ENCODE data around the gene OMA1.

The OMA1 gene

DNA sequence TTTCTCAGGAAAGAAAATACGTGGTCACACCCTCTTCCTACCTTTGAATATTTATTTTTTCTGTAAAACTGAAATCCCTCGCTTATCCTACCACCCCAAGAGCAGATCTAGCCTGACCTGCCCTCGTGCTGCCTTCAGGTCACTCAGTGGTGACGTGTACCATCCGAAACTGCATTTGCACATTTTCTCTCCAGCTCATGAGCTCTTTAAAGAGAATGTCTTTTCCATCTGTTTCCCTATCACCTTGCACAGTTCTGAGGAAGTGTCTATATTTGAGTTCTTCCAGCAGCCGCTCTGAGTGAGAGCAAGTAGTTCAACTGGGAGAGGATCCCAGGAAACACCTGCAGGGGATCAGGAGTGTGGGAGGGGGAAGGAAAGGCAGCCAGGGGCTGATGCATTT is 91.7 kb downstream of the OMA1 start:
- TF ChIP-seq ZFX (IDR thresholded peaks at IDR 0.05): no peak
- TF ChIP-seq, protein P1, sequence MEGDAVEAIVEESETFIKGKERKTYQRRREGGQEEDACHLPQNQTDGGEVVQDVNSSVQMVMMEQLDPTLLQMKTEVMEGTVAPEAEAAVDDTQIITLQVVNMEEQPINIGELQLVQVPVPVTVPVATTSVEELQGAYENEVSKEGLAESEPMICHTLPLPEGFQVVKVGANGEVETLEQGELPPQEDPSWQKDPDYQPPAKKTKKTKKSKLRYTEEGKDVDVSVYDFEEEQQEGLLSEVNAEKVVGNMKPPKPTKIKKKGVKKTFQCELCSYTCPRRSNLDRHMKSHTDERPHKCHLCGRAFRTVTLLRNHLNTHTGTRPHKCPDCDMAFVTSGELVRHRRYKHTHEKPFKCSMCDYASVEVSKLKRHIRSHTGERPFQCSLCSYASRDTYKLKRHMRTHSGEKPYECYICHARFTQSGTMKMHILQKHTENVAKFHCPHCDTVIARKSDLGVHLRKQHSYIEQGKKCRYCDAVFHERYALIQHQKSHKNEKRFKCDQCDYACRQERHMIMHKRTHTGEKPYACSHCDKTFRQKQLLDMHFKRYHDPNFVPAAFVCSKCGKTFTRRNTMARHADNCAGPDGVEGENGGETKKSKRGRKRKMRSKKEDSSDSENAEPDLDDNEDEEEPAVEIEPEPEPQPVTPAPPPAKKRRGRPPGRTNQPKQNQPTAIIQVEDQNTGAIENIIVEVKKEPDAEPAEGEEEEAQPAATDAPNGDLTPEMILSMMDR (conservative IDR thresholded peaks at IDR 0.05): no peak
- no peak overlapping the region for H3K27ac ChIP-seq

DNA sequence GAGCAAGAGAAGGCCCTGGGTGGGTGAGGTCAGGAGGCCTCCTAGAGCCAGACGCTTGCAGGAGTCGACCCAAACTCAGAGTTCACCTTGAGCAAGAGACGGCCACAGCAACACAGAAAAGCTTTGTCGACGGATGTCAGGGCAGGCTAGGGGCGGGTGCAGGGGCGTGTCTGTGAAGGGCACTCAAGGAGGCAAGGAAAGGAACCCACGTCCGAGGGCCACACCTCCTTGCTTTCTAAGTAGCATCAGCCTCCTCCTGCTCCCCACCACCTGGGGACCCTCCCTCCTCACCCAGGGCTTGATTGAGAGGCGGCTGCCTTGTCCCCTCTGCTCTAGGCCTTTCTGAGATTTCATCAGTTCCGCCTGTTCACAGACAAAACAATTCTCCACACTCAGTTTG is 92.1 kb downstream of the OMA1 start:
- no peak overlapping the region for H3K27ac ChIP-seq
- TF ChIP-seq, protein P1 (conservative IDR thresholded peaks at IDR 0.05): no peak
- TF ChIP-seq ZFX (IDR thresholded peaks at IDR 0.05): no peak

DNA sequence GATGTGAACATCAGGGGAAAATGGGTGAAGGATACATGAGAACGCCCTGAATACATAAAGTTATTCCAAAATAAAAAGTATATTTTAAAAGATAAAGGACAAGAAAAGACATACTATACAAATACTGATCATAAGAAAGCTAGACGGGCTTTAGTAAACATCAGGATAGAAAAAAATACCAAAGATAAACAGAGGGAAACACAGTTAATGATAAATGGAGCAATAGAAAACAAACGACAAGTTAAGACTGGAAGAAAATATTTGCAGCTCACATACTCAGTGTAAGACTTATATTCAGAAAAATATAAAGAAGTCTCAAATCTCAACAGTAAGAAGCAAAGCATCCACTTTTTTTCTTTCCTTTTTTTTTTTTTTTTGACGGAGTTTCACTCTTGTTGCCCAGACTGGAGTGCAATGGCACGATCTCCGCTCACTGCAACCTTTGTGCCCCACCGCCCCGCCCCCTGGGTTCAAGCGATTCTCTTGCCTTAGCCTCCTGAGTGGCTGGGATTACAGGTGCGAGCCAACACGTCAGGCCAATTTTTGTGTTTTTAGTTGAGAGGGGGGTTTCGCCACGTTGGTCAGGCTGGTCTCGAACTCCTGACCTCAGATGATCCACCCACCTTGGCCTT is 94.8 kb downstream of the OMA1 start:
- no peak overlapping the region for H3K27ac ChIP-seq
- no peak for TF ChIP-seq ZFX (IDR thresholded peaks at IDR 0.05)
- TF ChIP-seq, protein P1 (conservative IDR thresholded peaks at IDR 0.05): no peak

DNA sequence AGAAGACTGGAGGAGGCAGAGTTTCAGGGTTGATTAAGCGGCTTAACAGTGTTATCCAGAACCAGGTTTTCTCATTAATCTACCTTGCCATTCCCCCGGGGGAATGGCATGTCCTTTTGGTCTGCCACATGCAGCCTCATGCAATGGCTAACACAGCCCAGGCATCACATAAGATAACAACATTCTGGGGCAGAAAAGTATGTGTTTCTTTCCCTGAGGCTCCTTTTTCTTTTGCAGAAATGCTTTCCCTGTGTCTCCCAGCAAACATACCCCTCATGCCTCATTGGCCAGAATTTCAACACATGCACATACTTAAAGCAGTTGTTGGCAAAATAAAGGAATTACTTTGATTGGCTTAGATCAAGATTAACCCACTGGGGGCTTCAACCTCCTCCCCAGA is 98.6 kb downstream of the OMA1 start:
- no peak for TF ChIP-seq ZFX (IDR thresholded peaks at IDR 0.05)
- TF ChIP-seq, protein P1 (conservative IDR thresholded peaks at IDR 0.05): no peak

DNA sequence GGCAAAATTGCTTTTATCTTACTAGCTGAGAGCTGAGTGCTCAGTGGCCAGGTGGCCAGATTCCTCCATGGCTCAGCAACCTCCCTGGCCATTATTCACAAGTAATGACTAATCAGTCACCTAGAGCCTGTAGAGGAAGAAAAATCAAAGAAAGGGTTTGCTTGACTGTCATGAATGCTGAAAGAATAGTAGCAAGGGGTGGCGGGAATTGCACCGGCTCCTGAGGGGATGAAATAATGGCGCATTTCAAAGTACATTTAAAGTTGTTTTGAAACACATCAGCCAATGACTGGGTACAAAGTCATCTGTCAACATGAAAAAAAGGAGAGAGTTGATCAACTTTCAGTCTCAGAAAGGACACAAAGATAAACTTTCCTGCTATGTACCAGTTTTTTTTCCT is 99.5 kb downstream of the OMA1 start:
- no peak overlapping the region for H3K27ac ChIP-seq
- TF ChIP-seq, protein P1 (conservative IDR thresholded peaks at IDR 0.05): no peak

More for the DNA sequence above, 98.6 kb downstream of the OMA1 start:
- H3K27ac ChIP-seq: no peak overlapping the region

DNA sequence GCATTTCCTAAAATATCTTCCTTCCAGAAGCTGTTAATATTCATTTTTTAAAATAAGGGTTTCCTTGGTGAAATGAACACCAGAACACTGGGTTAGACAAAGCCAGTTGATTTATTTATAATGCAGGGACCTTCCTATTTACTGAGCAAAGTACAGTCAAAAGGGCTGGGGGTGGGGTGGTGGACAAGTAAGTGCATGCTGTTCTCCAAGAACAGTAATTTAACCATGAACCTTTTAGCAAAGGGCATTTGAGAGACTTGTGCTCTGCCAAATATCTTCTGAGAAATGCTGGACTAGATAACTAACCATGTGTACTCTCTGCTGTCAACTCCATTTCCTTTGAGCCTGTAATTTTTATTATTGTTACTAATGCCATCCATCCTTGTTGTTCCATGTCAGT is 100.2 kb downstream of the OMA1 start:
- TF ChIP-seq, protein P1 (conservative IDR thresholded peaks at IDR 0.05): no peak
- no peak for TF ChIP-seq ZFX (IDR thresholded peaks at IDR 0.05)
- no peak overlapping the region for H3K27ac ChIP-seq

DNA sequence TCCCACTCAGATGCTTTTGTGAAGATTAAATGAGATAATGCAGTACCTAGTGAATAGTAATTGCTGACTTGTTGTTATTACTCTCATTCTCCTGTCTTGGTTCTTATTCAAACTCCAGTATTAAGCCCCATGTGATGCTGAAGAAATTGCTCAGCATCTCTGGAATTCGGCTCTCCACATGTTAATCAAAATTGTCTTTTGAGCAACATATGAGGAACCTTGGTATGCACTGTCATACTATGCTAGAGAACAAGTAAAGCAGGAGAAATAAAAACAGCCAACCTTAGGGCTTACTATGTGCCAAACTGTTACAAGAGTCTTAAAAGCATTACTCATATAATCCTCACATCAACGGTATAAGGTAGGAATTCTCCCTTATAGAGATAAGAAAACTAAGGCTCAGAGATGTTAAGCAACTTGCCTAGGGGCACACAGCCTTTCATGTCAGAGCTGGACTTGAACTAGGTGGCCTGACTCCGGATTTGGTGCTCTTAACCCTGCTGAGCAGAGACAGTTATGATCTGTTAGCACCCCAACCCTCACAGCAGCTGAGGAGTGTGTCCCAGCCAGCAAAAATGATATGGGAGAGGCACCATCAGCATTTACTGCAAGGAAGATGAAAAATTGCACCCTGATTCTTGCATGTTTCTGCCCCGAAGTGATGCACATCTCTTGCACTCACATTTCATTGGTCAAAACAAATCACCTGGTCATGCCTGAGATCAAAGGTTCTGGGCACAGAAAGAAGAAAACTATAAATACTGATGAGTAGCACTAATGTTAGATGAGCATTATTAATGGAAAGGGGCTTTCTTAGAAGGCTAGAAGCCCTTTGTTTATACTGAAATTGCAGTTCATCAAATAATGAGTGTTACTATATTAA is 102.3 kb downstream of the OMA1 start:
- TF ChIP-seq, protein P1 (conservative IDR thresholded peaks at IDR 0.05): no peak
- TF ChIP-seq ZFX (IDR thresholded peaks at IDR 0.05): no peak
- no peak overlapping the region for H3K27ac ChIP-seq

All from C4-2B (cell line).